ENCODE results near the gene TRDN. TPM values are rescaled to one million over a fixed set of nuclear protein-coding genes. Genes with fewer than 3 reads are reported as not detected.

TRDN gene
- polyA plus RNA-seq, 1 donor from 2014 or later = not detected

GRCh38 chr6:123658848-123659247 is 22.1 kb upstream of the TRDN start:
- H2AFZ ChIP-seq (ENCODE audit: low read depth, low read length) = no peak overlapping the region
- peaks cover 3% of the 10 kb centered on the region for H3F3A ChIP-seq (ENCODE audit: insufficient read depth, low read length, poor library complexity, severe bottlenecking)
- no peak overlapping the region for H3K27ac ChIP-seq (ENCODE audit: low read length)

GRCh38 chr6:123655521-123656306 is 19.0 kb upstream of the TRDN start:
- no peaks in the 10 kb centered on the region for H3K9me2 ChIP-seq (ENCODE audit: insufficient read depth, low read length)
- H3F3A ChIP-seq (ENCODE audit: insufficient read depth, low read length, poor library complexity, severe bottlenecking) = peaks cover 3% of the 10 kb centered on the region
- H3K4me3 ChIP-seq (ENCODE audit: low read length) = no peak overlapping the region
- no peak overlapping the region for H2AFZ ChIP-seq (ENCODE audit: low read depth, low read length)
- H3K79me2 ChIP-seq (replicated peaks; ENCODE audit: insufficient read depth, low read length) = no peaks in the 10 kb centered on the region
- H3K4me2 ChIP-seq (ENCODE audit: low read length) = no peak overlapping the region
- H3K27ac ChIP-seq (ENCODE audit: low read length) = peak overlapping the region; percentile 44
- no peaks in the 10 kb centered on the region for H4K20me1 ChIP-seq (ENCODE audit: insufficient read depth)
- no peaks in the 10 kb centered on the region for H3K9me3 ChIP-seq (ENCODE audit: low read length)
- H3K36me3 ChIP-seq (ENCODE audit: insufficient read depth, low read length) = no peaks in the 10 kb centered on the region
- TF ChIP-seq POLR2AphosphoS5 (IDR thresholded peaks at IDR 0.05) (peak; percentile 72), SMC3 (conservative IDR thresholded peaks at IDR 0.05; ENCODE audit: poor library complexity) (no peak), EP300 (conservative IDR thresholded peaks at IDR 0.05; ENCODE audit: poor library complexity, severe bottlenecking) (peak; percentile 96), MXI1 (conservative IDR thresholded peaks at IDR 0.05; ENCODE audit: poor library complexity, severe bottlenecking) (no peak), EZH2 (IDR thresholded peaks at IDR 0.05; ENCODE audit: borderline replicate concordance, insufficient read depth, low read length, poor library complexity, severe bottlenecking) (no peak)
- no peaks in the 10 kb centered on the region for H3K27me3 ChIP-seq (ENCODE audit: insufficient read depth, low read depth, low read length)
- no peak overlapping the region for H3K9ac ChIP-seq (ENCODE audit: low read length)

More at GRCh38 chr6:123658848-123659247, 22.1 kb upstream of the TRDN start:
- no peak overlapping the region for H3K9ac ChIP-seq (ENCODE audit: low read length)
- H3K4me3 ChIP-seq (ENCODE audit: low read length) = no peak overlapping the region
- H3K4me2 ChIP-seq (ENCODE audit: low read length) = no peak overlapping the region
- H3K36me3 ChIP-seq (ENCODE audit: insufficient read depth, low read length) = no peaks in the 10 kb centered on the region
- TF ChIP-seq EP300 (conservative IDR thresholded peaks at IDR 0.05; ENCODE audit: poor library complexity, severe bottlenecking) (no peak), POLR2AphosphoS5 (IDR thresholded peaks at IDR 0.05) (no peak), MXI1 (conservative IDR thresholded peaks at IDR 0.05; ENCODE audit: poor library complexity, severe bottlenecking) (no peak), CTCF (IDR thresholded peaks at IDR 0.05; ENCODE audit: poor library complexity, severe bottlenecking) (no peak), RAD21 (conservative IDR thresholded peaks at IDR 0.05) (no peak), SMC3 (conservative IDR thresholded peaks at IDR 0.05; ENCODE audit: poor library complexity) (no peak), REST (IDR thresholded peaks at IDR 0.05; ENCODE audit: borderline replicate concordance) (no peak), EZH2 (IDR thresholded peaks at IDR 0.05; ENCODE audit: borderline replicate concordance, insufficient read depth, low read length, poor library complexity, severe bottlenecking) (no peak), TAF1 (IDR thresholded peaks at IDR 0.05; ENCODE audit: low read depth) (no peak)
- H3K27me3 ChIP-seq (ENCODE audit: insufficient read depth, low read depth, low read length) = no peaks in the 10 kb centered on the region
- H4K20me1 ChIP-seq (ENCODE audit: insufficient read depth) = no peaks in the 10 kb centered on the region
- no peaks in the 10 kb centered on the region for H3K9me2 ChIP-seq (ENCODE audit: insufficient read depth, low read length)
- no peaks in the 10 kb centered on the region for H3K79me2 ChIP-seq (replicated peaks; ENCODE audit: insufficient read depth, low read length)
- no peaks in the 10 kb centered on the region for H3K9me3 ChIP-seq (ENCODE audit: low read length)
